GM12873 (cell line): ENCODE results near the gene USP2.

Source experiments
- CTCF ChIP-seq: IDR thresholded peaks from 2 replicates; pipeline ENCODE4 v1.5.1; 2012; ENCODE audit warnings: low read depth, mild to moderate bottlenecking, moderate library complexity, low read length, control low read depth; ENCODE audit not compliant: insufficient read depth; ENCODE audit errors: missing control alignments

USP2 gene

GRCh38 chr11:119319700-119320239 lies 61.7 kb downstream of the USP2 start:
- TF ChIP-seq CTCF: no peak

- TF ChIP-seq CTCF: no peak
Measured at GRCh38 chr11:119319136-119319699, 62.3 kb downstream of the USP2 start.

- no peak for TF ChIP-seq CTCF
Measured at GRCh38 chr11:119318240-119319135, 63.0 kb downstream of the USP2 start.

- TF ChIP-seq CTCF: no peak
Measured at GRCh38 chr11:119317592-119318239, 63.8 kb downstream of the USP2 start.

- no peak for TF ChIP-seq CTCF
Measured at GRCh38 chr11:119316729-119317591, 64.5 kb downstream of the USP2 start, which contains the start of gene MCAM. Gene MCAM (minus strand): TSS chr11:119317130. CDS start chr11:119317101, 29 bp downstream.

GRCh38 chr11:119316016-119316728 lies 65.3 kb downstream of the USP2 start:
- TF ChIP-seq CTCF: no peak
